HG02970 (cell line): ENCODE results near the gene ZNF695.

Source experiments
- ATAC-seq: cut with Tn5 transposase; IDR thresholded peaks from one replicate; pipeline ENCODE4 v1.9.1; 2021; ENCODE audit warnings: mild to moderate bottlenecking, moderate library complexity, moderate number of reproducible peaks; ENCODE audit not compliant: unreplicated experiment, low FRiP score

The ZNF695 gene

GRCh38 chr1:246959944-246960693, 47.7 kb downstream of the ZNF695 start:
- ATAC-seq = no peak

- ATAC-seq = no peak
Observed at GRCh38 chr1:246954126-246954525, 53.7 kb downstream of the ZNF695 start.

- ATAC-seq = no peak
Observed at GRCh38 chr1:246951413-246951812, 56.4 kb downstream of the ZNF695 start.

GRCh38 chr1:246949956-246950355, 57.9 kb downstream of the ZNF695 start:
- no peak for ATAC-seq

- no peak for ATAC-seq
Observed at GRCh38 chr1:246947255-246947654, 60.6 kb downstream of the ZNF695 start.

GRCh38 chr1:246946366-246946765, 61.5 kb downstream of the ZNF695 start:
- no peak for ATAC-seq
